ENCODE measurements around the gene RNF220.

Gene RNF220

GRCh38 chr1:44524655-44525500, 119.8 kb downstream of the RNF220 start:
- DNase-seq: no peak

GRCh38 chr1:44526295-44527073, 121.4 kb downstream of the RNF220 start:
- no peak for DNase-seq

GRCh38 chr1:44531785-44532566, 126.9 kb downstream of the RNF220 start:
- peak; percentile 18 for DNase-seq

GRCh38 chr1:44532567-44532944, 127.5 kb downstream of the RNF220 start:
- no peak for DNase-seq

GRCh38 chr1:44534771-44535170, 129.7 kb downstream of the RNF220 start:
- no peak for DNase-seq

- DNase-seq: no peak
These were observed 131.5 kb downstream of the RNF220 start for GRCh38 chr1:44536357-44537209.

- DNase-seq: no peak
These were observed 132.5 kb downstream of the RNF220 start for GRCh38 chr1:44537538-44537937.

GRCh38 chr1:44537956-44538355, 132.9 kb downstream of the RNF220 start:
- no peak for DNase-seq

GRCh38 chr1:44539991-44540730, 135.1 kb downstream of the RNF220 start:
- no peak for DNase-seq

- no peak for DNase-seq
These were observed 137.5 kb downstream of the RNF220 start for GRCh38 chr1:44542420-44543063.

- no peak for DNase-seq
These were observed 138.1 kb downstream of the RNF220 start for GRCh38 chr1:44543064-44543744.

GRCh38 chr1:44543786-44544185, 138.7 kb downstream of the RNF220 start:
- no peak for DNase-seq

GRCh38 chr1:44544960-44545359, 139.9 kb downstream of the RNF220 start:
- no peak for DNase-seq

- no peak for DNase-seq
These were observed 140.9 kb downstream of the RNF220 start for GRCh38 chr1:44545961-44546360.

GRCh38 chr1:44546403-44547053, 141.5 kb downstream of the RNF220 start:
- DNase-seq: no peak

- no peak for DNase-seq
These were observed 142.3 kb downstream of the RNF220 start for GRCh38 chr1:44547361-44547760.

GRCh38 chr1:44547837-44548236, 142.8 kb downstream of the RNF220 start:
- DNase-seq: no peak

GRCh38 chr1:44549510-44549909, 144.5 kb downstream of the RNF220 start:
- DNase-seq: no peak

GRCh38 chr1:44553127-44553758, 148.2 kb downstream of the RNF220 start:
- no peak for DNase-seq
